ENCODE data around the gene FGFBP1.

Gene FGFBP1

DNA sequence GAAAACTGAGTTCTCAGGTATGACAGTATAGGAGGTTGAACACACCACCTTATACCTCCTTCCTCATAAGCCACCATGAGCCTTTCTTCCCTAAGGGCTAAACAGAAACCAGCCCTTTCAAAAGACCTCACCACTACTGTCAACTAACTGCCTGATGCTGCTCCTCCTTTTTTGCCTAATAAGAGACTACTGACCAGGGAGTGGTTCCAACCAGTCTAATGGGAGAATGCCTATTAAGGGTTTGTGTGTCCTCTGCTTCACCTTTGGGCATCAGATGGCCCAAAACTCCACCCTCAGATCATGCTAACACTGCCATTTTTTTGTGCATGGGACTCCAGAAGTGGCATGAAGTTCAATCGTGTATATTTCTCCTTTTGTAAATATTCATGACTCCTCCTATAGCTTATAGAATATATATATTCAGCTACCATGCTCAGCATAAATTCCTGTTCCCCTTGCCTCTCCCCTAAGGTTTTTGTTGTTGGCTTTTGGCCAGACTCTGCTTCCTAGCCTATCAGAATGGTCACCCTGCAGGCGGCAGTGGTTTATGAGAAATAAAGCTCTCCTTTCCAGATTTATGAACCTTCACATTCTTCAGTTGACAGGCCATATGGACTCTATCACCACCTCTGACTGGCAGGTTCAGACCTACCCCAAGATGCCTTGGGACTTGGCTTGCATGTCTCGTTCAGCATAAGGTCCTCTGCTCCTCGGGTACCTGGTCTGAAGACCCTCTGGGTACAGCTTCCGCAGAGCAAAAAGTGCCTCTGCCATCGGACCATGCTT, 28.2 kb downstream of the FGFBP1 start:
- DNase-seq: no peak

DNA sequence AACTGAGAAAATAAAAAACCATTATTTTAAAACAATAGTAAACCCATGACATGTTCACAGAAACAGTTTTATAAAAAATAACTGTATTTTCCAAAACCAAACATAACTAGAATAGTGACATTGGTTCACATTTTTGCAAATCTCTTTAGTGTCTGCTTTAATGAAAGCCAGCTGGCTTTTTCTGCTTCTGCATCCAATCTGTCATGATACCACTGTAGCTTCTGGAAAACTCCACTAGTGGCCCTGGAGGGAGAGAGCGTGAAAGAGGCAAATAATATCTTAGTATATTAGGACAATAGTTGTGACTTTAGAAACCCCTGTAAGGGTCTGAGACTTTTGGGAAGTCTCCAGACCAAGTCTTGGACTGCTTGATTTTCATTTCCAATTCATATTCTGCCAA, 31.1 kb downstream of the FGFBP1 start:
- DNase-seq: no peak

DNA sequence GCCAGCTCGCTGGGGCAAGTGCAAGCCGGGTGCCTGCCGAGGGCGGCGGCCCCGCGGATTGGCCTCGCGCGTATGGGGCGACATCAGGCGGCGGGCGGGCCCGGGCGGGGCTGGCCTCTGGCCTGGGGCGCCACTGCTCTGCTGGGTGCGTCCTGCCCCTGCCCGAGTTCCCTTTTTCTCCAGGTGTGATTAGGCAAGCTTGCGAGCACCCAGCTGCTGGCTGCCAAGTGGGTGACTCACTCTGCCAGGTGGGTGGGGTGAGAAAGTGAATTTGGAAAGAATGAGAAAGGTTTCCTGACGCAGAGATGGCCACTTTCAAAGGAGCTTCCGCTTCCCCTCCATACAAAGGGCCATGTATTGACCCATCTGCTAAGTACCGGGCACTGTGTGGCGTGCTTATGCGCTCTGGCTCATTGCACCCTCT, 32.5 kb downstream of the FGFBP1 start:
- no peak for DNase-seq

DNA sequence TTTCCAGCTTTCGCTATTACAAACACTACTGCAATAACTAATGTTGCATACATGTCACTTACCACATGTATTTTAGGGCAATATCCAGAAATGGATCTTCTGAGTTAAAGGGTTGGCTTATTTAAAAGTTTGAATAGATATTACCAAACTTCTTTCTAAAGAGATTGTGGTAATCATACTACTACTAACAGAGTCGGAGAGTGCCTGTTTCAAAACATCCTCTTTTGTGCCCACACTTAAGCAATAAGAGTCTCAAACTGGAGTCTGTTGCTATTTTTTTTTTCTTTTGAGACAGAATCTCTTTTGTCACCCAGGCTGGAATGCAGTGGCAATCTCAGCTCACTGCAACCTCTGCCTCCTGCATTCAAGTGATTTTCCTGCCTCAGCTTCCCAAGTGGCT, 35.8 kb downstream of the FGFBP1 start:
- DNase-seq: no peak

DNA sequence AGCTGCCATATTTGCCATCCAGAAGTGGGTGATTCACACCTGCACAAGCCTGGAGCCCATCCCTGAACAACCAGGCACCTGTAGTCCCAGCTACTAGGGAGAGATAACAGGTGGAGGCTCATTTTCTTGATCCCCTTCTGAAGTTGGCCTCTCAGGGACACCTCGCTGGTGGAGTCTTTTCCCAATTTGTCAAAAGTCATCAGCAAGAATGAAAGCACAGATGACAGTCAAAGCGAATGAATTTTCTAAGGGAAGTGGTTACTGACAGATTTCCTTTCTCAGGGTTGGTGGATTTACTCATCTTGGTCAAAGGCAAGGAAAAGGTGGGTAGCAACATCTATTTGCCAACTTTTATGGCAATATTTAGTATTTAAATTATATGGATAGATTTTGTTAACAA, 36.5 kb downstream of the FGFBP1 start:
- no peak for DNase-seq

DNA sequence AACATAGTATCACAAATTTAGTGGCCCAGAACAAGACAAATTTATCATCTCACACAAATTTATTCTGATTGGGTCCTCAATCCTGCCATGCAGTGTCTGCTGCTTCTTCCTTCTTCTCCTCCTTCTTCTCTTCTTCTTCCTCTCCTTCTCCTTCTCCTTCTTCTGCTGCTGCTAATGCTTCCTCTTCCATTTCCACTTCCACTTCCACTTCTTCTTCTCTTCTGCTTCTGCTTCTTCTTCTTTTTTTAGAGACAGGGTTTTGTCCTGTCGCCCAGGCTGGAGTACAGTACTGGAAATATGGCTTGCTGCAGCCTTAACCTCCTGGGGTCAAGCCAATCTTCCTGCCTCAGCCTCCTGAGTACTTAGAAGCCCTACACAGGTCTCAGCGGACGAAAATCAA, 37.5 kb downstream of the FGFBP1 start:
- DNase-seq: no peak

DNA sequence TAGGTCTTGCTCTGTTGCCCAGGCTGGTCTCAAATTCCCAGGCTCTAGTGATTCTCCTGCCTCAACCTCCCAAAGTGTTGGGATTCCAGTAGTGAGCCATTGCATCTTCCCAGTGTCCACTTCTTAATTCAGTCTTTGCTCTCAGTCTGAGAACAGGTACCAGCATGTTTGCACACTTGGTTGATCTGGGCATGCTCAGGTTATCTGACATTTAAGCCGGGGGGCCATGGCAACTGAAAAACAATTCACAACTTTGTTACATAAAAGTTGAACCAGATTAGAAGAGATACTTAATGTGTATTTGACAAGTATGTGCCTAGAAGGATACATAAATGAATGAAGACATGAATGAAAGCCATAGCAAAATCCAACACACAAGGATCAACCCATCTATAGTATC, 39.0 kb downstream of the FGFBP1 start:
- no peak for DNase-seq

DNA sequence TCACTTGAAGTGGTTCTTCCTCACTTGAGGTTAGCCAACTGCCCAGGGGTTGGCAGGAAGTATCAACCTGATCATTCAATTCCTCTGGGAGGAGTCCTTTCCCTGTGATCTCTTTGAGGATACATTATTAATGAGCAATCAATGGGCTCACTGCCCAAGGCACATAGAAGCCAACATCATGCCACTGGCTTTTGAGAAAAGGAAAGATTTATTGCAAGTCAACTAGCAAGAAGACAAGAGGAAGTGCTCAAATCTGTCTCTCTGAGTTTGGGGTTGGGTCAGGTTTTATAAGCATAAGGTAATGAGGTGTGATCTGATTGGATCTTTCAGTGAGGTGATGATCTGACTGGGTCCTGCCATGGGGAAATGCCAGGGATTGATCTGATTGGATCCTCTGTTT, 39.6 kb downstream of the FGFBP1 start:
- no peak for DNase-seq

DNA sequence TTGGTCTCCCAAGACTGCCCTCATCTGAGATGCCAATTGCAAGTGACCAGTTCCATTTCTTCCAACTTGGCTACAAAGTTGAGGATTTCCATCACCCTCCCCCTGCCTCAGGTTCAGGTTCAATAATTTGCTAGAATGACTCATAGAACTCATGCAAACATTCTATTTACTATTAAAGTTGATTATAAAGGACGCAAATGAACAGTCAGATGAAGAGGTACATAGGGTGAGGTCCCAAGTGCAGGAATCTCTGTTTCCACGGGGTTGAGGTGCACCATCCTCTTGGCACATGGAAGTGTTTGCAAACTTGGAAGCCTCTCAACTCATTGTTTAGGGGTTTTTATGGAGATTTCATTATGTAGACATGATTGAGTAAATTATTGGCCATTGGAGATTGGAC, 41.0 kb downstream of the FGFBP1 start:
- DNase-seq: no peak

DNA sequence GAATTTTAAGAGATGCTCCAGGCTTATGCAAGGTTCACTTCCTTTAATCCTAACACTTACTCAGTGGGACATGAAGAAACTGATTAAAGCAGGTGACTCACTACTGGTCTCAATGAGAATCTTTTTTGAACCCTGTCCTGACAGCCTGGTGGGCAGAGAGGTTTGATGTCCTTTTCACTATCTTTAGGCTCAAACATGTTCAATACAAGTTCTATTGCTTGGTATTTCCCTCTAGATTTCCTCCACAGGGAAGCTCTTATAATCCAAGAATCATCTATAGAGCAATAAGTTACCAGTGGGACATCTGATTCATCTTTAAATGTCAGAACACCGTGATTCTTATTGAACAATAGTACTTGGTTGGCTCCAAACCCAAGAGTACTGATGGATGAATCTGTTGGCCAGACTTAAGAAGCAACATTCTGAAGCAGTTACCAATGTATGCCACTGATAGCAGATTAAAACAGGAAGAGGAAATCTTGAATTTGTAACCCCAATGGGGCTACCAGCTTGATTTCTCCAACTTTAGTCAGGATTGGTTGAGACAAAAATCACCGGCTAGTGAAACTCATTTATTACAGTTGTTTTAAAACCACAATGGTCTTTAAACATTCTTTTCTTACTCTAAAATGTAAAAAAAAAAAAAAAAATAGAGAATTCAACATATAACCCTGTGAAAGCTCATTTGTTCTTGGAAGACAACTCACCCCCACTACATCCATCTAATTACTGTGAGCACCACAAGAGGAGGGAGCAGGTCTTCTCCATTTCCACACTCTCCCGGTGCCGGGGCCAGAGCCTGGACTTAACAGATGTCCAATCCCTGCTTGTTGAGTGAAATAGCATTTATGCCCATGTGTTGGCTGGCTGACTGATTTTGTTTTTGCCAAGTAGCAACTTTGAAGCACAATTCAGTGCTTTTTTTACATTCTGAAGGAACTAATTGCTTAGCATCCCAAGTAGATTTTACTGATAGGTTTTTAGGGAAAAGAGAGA, 43.3 kb downstream of the FGFBP1 start:
- no peak for DNase-seq

DNA sequence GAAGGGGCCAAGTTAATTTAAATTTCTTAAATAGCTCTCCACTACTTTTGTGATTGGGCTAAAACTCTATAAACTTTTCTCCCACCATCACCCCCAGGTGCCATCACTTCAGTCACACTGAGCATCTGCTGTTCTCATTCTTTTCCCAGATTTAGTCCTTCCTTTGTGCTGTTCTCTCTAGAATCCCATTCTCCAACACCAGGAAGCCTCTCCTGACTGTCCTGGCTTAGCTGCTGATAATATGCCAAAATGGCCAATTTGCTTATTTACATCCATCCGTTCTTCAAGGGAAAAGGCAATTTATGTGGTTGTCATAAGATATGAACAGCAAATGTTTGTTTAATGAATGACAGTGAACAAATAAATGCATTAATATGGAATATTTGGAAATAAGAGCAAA, 44.1 kb downstream of the FGFBP1 start:
- no peak for DNase-seq

DNA sequence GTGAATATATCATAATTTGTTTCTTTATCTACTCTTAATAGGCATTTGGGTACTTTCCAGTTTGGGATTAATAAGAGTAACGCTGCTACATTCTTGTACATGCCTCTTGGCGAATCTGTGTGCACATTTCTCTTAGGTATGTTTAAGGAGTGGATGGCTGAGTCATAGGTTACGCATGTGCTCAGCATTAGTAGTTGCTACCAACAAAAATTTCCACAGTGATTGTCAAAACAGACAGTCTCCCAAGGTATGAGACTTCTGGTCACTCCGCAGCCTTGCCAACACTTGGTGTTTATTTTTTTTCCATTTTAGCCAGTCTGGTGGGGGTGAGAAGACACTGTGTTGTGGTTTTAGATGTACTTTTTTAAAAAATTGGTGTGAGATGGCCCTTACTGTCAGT, 44.6 kb downstream of the FGFBP1 start:
- no peak for DNase-seq

DNA sequence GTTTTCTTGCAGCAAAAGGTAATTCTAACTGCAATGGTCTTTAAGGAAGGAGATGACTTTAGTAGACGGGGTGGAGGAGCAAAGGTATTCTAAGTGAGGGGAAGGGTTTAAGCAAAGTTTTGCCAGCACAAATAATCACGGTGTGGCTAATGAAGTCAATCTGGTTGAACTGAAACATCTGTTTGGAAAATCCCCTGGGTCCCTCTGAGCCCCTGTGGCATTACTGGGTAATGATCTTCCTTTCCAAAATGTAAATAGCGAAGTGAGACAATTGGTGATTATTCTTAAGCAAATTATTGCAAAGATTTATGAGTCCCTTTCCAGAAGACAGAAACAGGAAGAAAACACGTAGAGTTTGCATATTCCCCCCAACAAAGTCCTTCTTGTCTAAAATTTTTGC, 47.2 kb downstream of the FGFBP1 start:
- DNase-seq: no peak

DNA sequence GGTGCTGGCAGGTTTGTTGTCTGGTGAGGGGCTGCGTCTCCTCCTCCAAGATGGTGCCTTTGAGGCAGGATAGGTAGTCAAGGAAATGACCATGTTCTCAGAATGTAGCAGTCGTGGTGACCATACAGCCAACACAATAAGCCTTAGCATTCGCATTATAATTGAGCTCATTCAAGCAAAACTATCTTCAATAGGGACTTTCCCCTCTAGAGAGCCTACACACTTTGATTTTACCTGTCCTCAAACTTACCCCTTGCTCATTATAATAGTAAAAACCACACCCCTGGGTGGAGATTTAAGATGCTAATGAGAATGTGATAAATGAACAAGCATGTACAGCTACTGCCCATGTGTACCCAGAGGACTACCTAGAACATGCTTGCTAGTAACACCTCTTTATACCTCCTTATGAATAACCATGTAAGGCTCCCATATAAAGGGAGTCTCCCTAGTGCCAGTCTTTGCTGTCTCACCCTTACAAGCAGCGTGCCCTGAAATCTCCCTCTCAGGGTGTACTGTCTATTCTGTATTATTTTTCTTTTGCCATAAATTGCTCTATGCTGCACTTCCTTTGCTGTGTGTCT, 48.2 kb downstream of the FGFBP1 start:
- DNase-seq: no peak

DNA sequence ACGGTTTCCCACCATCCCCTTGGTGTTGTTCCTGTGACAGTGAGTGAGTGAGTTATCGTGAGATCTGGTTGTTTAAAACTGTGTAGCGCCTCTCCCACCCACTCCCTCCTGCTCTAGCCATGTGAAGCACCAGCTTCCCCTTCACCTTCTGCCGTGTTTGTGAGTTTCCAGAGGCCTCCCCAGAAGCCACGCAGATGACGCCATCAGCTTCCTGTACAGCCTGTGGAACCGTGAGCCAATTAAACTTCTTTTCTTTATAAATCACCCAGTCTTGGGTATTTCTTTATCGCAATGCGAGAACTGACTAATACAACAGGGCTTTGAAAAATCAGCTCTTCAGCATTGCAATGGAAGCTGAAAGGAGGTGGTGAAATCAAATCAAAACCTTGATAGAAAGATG, 50.0 kb downstream of the FGFBP1 start:
- DNase-seq: no peak

Measured in NCI-H187 (cell line).